OCI-LY7 (cell line): Measurements from ENCODE around the gene CD1B.
"Not testable (repeated sequence)": the region's sequence is repeated elsewhere in the genome, so short reads cannot be mapped to it uniquely, and the experiment has no call there.

Experiments
- CTCF ChIP-seq: fragments of 200-600 bp; sonication (generic); conservative IDR thresholded peaks from 2 replicates; pipeline ENCODE4 v1.5.1; 2014; ENCODE audit warnings: mild to moderate bottlenecking, antibody characterized with exemption, low read length, moderate library complexity, mixed read lengths
- EZH2phosphoT487 ChIP-seq: fragments of 200-600 bp; sonication (generic); IDR thresholded peaks from 2 replicates; pipeline ENCODE4 v1.6.1; 2018; ENCODE audit warnings: low read depth, borderline replicate concordance, mild to moderate bottlenecking, mixed run types, antibody characterized with exemption, low read length, moderate library complexity, mixed read lengths

GRCh38 chr1:158282421-158282820 lies 48.9 kb downstream of the CD1B start:
- peak; percentile 29; the same call in 1 of the 2 replicates for TF ChIP-seq CTCF
- not testable (repeated sequence) for TF ChIP-seq EZH2phosphoT487
